Measurements from ENCODE around the gene LYPLAL1.

DNA sequence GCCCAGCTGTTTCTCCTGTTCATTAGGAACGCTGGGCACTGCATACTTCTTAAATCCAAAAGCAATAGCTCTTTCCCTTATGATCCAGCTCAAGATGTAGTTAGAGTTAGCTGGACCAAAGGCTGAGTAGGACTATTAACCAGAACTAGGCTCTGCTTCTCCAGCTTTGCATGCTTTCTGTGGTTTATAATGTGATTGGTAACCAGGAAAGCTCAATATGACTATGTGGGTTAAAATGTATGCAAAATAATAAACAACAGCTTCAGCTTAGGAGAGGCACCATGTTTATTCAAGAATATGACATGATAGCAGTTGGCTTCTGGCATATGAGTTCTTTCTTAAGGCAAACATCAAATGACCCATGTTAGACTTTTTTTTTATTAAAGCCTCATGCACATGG lies 73.8 kb downstream of the LYPLAL1 start:
- no peak for TF ChIP-seq POLR2A (IDR thresholded peaks at IDR 0.05)
- TF ChIP-seq, protein P1, sequence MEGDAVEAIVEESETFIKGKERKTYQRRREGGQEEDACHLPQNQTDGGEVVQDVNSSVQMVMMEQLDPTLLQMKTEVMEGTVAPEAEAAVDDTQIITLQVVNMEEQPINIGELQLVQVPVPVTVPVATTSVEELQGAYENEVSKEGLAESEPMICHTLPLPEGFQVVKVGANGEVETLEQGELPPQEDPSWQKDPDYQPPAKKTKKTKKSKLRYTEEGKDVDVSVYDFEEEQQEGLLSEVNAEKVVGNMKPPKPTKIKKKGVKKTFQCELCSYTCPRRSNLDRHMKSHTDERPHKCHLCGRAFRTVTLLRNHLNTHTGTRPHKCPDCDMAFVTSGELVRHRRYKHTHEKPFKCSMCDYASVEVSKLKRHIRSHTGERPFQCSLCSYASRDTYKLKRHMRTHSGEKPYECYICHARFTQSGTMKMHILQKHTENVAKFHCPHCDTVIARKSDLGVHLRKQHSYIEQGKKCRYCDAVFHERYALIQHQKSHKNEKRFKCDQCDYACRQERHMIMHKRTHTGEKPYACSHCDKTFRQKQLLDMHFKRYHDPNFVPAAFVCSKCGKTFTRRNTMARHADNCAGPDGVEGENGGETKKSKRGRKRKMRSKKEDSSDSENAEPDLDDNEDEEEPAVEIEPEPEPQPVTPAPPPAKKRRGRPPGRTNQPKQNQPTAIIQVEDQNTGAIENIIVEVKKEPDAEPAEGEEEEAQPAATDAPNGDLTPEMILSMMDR (IDR thresholded peaks at IDR 0.05 in 4 of 5, conservative IDR thresholded peaks at IDR 0.05 in 1 of 5) = no peak

Data from gastrocnemius medialis (tissue), 4 donors.